Loucy (cell line): ENCODE results near the gene ATP9A.

ENCODE experiments used
- CTCF ChIP-seq: fragments of 200-600 bp; sonication (generic); conservative IDR thresholded peaks from 2 replicates; pipeline ENCODE4 v1.5.1; 2014; ENCODE audit warnings: mild to moderate bottlenecking, antibody characterized with exemption, low read length
- EZH2phosphoT487 ChIP-seq: fragments of 200-600 bp; IDR thresholded peaks from 2 replicates; pipeline ENCODE4 v1.6.1; 2018; ENCODE audit warnings: antibody characterized with exemption, mild to moderate bottlenecking, moderate library complexity, borderline replicate concordance

- TF ChIP-seq CTCF (no peak), EZH2phosphoT487 (no peak)
These were observed 9.1 kb downstream of the ATP9A start for GRCh38 chr20:51758978-51759544.
